Ecto neural progenitor cell (in vitro differentiated cells): Measurements from ENCODE around the gene ARID5B.
"Not testable (repeated sequence)": the region's sequence is repeated elsewhere in the genome, so short reads cannot be mapped to it uniquely, and the experiment has no call there.

Experiments
- DNase-seq: peaks from one replicate; pipeline ENCODE4 v3.0.0-alpha.2; 2018; ENCODE audit warnings: low spot score

The ARID5B gene

GRCh38 chr10:62014510-62014909 is 113.0 kb downstream of the ARID5B start:
- DNase-seq: no peak

- no peak for DNase-seq
Observed at GRCh38 chr10:62015994-62016393, 114.5 kb downstream of the ARID5B start.

GRCh38 chr10:62016623-62017490 is 115.4 kb downstream of the ARID5B start:
- DNase-seq: no peak

- DNase-seq: no peak
Observed at GRCh38 chr10:62017491-62017870, 116.0 kb downstream of the ARID5B start.

GRCh38 chr10:62018131-62018911 is 116.8 kb downstream of the ARID5B start:
- no peak for DNase-seq

GRCh38 chr10:62019013-62019684 is 117.7 kb downstream of the ARID5B start:
- DNase-seq: no peak

- DNase-seq: no peak
Observed at GRCh38 chr10:62019685-62020359, 118.3 kb downstream of the ARID5B start.

- DNase-seq: no peak
Observed at GRCh38 chr10:62021128-62021665, 119.7 kb downstream of the ARID5B start.

- DNase-seq: no peak
Observed at GRCh38 chr10:62021978-62022802, 120.7 kb downstream of the ARID5B start.

- no peak for DNase-seq
Observed at GRCh38 chr10:62022830-62023229, 121.3 kb downstream of the ARID5B start.

GRCh38 chr10:62023329-62023728 is 121.8 kb downstream of the ARID5B start:
- DNase-seq: no peak

- DNase-seq: no peak
Observed at GRCh38 chr10:62024026-62024701, 122.7 kb downstream of the ARID5B start.

GRCh38 chr10:62025134-62025794 is 123.8 kb downstream of the ARID5B start:
- no peak for DNase-seq

GRCh38 chr10:62025901-62026879 is 124.7 kb downstream of the ARID5B start:
- DNase-seq: no peak

- no peak for DNase-seq
Observed at GRCh38 chr10:62027841-62028501, 126.5 kb downstream of the ARID5B start.

GRCh38 chr10:62028502-62028842 is 127.0 kb downstream of the ARID5B start:
- not testable (repeated sequence) for DNase-seq

- no peak for DNase-seq
Observed at GRCh38 chr10:62029401-62029800, 127.9 kb downstream of the ARID5B start.

- no peak for DNase-seq
Observed at GRCh38 chr10:62031507-62031906, 130.0 kb downstream of the ARID5B start.
